H54 (cell line): ENCODE data around the gene MAN2A2.

ENCODE experiments used
- DNase-seq: peaks from one replicate; pipeline ENCODE4 v3.0.0; 2011; ENCODE audit warnings: low spot score, mixed read lengths; ENCODE audit not compliant: insufficient read length
- FAIRE-seq: peaks from 3 replicates; lab custom pipeline; 2011; peaks lifted over from hg19 to GRCh38; lab: Jason Lieb, UNC
- POLR2A ChIP-seq: IDR thresholded peaks from 2 replicates; pipeline ENCODE4 v1.6.1; 2011; ENCODE audit warnings: low read depth, mild to moderate bottlenecking, low read length

MAN2A2 gene

DNA sequence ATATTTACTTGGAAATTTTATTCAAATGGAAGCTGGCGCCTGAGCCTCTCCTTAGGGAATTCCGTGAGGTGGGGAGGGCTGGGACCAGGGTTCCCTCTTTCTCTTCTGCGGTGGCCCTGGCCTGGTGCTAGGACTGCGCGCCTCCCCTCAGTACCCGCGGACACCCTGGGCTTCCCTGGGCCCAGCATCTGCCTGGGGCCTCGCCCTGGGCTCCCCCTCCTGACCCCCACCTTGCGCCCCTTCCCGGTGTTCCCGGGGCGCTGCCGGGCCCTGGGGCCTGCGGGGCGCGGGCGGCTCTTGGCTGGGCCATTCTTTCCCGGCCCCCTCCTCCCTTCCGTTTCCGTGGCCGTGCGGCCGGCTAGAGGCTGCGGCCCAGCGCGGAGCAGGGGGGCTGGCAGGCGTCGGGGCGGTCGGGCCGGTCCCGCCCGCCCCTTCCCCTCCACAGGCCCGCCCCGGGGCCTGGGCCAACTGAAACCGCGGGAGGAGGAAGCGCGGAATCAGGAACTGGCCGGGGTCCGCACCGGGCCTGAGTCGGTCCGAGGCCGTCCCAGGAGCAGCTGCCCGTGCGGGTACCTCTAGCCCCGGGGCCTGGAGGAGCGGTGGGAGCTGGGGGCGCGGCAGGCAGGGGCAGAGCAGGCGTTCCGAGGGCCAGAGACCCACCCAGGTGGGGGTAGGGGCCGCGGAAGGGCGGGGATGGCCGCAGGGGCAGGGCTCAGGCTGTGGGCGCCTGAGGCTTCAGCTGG is 19.0 kb upstream of the MAN2A2 start, which contains the start of gene FES:
TSS of gene FES (plus strand) at position 529 of the 743 bp plus-strand sequence. CDS start 542 bp downstream, outside the sequence.
- FAIRE-seq (no peak), DNase-seq (no peak)
- no peak for TF ChIP-seq POLR2A

DNA sequence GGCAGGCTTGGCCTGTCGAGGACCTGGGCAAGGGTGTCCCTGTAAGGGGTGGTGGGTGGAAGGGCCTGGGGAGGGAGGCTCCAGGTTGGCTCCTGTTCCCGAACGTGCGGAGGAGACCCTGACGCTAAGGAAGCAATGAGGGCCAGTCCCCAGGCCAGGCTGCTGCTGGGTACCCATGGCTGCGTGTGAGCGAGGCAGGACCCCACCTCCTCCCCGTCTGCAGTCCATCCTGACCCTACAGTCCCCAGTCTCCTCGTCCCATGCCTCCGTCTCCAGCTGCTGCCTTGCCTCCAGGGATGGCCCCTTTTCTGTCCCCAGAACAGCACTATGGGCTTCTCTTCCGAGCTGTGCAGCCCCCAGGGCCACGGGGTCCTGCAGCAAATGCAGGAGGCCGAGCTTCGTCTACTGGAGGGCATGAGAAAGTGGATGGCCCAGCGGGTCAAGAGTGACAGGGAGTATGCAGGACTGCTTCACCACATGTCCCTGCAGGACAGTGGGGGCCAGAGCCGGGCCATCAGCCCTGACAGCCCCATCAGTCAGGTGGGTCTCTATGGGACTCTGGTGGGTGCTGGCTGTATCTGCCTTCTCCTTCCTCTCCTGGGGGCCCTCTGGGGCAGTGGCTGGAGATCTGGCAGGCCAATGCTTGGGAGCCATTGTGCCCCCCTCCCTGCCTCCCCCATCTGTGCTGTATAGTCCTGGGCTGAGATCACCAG is 18.2 kb upstream of the MAN2A2 start:
- no peak for FAIRE-seq
- DNase-seq: no peak
- TF ChIP-seq POLR2A: no peak

- no peak for DNase-seq
- no peak for FAIRE-seq
- TF ChIP-seq POLR2A: no peak
Observed at GRCh38 chr15:90885432-90886290, 17.4 kb upstream of the MAN2A2 start.

DNA sequence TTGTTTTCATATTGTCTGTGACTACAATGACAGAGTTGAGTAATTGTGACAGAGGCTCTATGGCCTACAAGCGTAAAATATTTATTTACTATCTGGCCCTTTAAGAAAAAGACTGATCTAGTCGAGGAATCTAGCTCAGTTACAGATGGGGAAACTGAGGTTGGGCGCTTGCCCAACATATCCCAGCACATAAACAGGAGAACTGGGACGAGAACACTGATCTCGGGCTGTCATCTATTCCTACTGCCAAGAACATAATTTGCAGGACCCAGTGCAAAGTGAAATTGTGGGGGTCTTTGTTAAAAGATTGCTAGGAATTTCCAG is 16.8 kb upstream of the MAN2A2 start:
- no peak for TF ChIP-seq POLR2A
- FAIRE-seq: no peak
- no peak for DNase-seq

DNA sequence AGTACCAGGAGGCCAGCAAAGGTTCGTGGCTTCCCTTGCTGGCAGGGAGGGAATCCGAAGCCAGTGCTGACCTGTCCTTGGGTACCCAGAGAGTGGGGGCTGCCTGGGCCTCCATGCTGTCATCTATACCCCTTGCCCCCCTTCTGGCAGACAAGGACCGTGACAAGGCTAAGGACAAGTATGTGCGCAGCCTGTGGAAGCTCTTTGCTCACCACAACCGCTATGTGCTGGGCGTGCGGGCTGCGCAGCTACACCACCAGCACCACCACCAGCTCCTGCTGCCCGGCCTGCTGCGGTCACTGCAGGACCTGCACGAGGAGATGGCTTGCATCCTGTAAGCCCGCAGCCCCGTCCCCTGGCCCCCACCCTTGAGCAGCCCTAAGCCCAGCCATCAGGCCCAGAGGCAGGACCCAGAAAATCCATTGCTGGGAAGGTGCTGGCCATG is 16.0 kb upstream of the MAN2A2 start:
- no peak for DNase-seq
- TF ChIP-seq POLR2A: no peak
- FAIRE-seq: no peak

DNA sequence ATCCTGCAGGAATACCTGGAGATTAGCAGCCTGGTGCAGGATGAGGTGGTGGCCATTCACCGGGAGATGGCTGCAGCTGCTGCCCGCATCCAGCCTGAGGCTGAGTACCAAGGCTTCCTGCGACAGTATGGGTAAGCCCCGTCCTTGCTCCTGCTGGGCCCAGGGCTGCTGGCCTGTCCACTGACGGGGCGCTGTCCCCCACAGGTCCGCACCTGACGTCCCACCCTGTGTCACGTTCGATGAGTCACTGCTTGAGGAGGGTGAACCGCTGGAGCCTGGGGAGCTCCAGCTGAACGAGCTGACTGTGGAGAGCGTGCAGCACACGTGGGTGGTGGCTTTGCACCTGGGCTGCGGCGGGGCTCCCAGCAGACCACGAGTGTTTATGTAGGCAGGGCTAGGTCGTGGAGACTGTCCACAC is 13.8 kb upstream of the MAN2A2 start:
- no peak for FAIRE-seq
- TF ChIP-seq POLR2A: no peak
- DNase-seq: no peak

GRCh38 chr15:90889736-90890456 is 13.2 kb upstream of the MAN2A2 start:
- no peak for FAIRE-seq
- DNase-seq: no peak
- TF ChIP-seq POLR2A: no peak

GRCh38 chr15:90890839-90891238 is 12.3 kb upstream of the MAN2A2 start:
- DNase-seq (no peak), FAIRE-seq (no peak)
- TF ChIP-seq POLR2A: no peak

GRCh38 chr15:90891346-90891949 is 11.7 kb upstream of the MAN2A2 start:
- DNase-seq (no peak), FAIRE-seq (no peak)
- TF ChIP-seq POLR2A: no peak

GRCh38 chr15:90892023-90892422 is 11.1 kb upstream of the MAN2A2 start:
- TF ChIP-seq POLR2A: no peak
- FAIRE-seq: no peak

DNA sequence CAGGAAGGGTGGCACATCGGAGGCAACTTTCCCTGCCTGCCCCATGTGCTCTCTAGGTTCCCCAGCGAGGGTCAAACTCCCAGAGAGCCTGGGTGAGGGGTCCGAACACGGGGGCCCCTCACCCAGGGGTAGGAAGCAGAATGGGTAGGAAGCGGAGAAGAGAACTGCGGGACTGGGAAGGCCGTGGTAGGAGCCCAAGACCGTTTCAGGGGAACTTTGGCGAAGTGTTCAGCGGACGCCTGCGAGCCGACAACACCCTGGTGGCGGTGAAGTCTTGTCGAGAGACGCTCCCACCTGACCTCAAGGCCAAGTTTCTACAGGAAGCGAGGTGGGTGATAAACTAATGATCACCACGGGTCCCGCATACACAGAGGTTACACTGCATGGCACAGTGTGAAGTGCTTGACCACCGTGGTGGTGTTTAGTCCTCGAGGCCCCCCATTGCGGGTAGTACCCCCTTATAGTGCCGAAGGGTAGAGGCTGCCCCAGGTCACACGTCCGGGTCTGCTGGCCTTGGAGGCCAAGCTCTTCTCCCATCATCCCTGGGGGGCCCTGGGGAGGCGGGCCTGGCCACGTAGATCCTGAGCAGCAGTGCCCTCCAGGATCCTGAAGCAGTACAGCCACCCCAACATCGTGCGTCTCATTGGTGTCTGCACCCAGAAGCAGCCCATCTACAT is 10.5 kb upstream of the MAN2A2 start:
- no peak for DNase-seq
- TF ChIP-seq POLR2A: no peak
- no peak for FAIRE-seq

More at GRCh38 chr15:90892023-90892422, 11.1 kb upstream of the MAN2A2 start:
- DNase-seq: no peak
